Measurements from ENCODE around the gene PLXNB2. TPM values are rescaled to one million over a fixed set of nuclear protein-coding genes. Genes with fewer than 3 reads are reported as not detected.
A peak's percentile ranks its signal among the peaks of the same experiment; 100 is the strongest.

Gene PLXNB2
- total RNA-seq, 1 experiment from 2014 or later: 236 TPM

DNA sequence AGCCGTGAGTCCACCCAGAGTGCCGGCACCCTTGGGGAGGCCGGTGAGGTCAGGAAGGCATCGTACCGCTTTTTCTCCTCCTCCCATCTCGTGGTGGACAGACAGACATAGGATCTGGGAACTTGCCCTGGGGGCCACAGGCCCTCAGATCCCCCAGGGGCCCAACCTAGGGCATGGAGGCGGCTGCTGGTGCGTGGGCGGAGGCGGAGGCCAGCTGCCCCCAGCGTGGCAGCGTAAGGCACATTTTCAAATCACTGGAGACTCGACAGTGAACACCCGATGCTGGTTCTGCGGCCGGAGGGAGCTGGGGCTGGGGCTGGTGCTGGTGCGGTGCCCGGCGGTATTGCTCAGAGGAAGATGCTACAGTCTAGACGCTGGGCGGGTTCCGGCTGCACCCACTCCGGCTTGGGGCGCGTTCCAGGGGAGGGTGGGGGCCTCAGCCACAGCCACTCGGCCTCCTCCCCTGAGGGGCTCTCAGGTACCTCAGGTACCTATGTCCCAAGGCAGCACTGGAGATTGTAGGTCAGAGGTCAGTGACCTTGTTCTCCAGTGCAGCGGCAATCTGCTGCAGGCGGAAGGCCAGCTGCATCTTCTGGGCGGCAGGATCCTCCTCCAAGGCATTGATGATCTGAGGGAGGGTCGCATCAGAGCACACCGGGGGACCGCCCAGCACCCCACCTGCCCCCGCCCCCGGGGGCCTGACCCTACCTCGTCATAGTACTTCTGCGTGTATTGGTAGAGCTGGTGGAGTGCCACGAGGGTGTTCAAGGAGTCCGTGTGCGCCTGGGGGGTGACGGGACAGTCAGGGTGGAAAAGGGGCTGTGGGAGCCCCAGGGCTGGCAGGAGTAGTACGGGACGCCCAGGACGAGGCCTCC is 32.0 kb downstream of the PLXNB2 start:
- TSS peak; percentile 60 for BruUV-seq (replicated peaks)
- CTCF ChIA-PET: interaction anchor here (1.1 to 1.5 kb wide), 3 partner anchors 53 to 222 kb away, joined by 3 read pairs; no protein-coding TSS in a partner anchor
- intact Hi-C loops (cut with micrococcal nuclease): no loop called here
- Histone ChIP-seq H2AFZ (ENCODE audit: low read depth, low read length, poor library complexity, severe bottlenecking) (no peak overlapping the region), H4K20me1 (ENCODE audit: insufficient read depth) (no peaks in the 10 kb centered on the region), H3K4me2 (ENCODE audit: low read length) (no peak overlapping the region), H3K27me3 (ENCODE audit: insufficient read depth, low read length) (no peaks in the 10 kb centered on the region), H3K36me3 (ENCODE audit: control insufficient read depth in 1 of 2, insufficient read depth in 2 of 2, low read length in 2 of 2) (peaks cover 16 to 55% of the 10 kb centered on the region in 2 experiments), H3K27ac (ENCODE audit: low read depth, low read length) (peak overlapping the region; percentile 22; the same call in 1 of the 2 replicates), H3K79me2 (ENCODE audit: insufficient read depth, low read length) (no peaks in the 10 kb centered on the region; the same call in 1 of the 2 replicates), H3K4me3 (replicated peaks in 1 of 2; ENCODE audit: low read depth in 1 of 2, low read length in 2 of 2) (no peak overlapping the region), H3K9me2 (ENCODE audit: insufficient read depth) (no peaks in the 10 kb centered on the region), H3K9me3 (ENCODE audit: control insufficient read depth in 1 of 2, insufficient read depth in 1 of 2, low read depth in 1 of 2, low read length in 2 of 2) (peaks cover 4 to 11% of the 10 kb centered on the region in 2 experiments; a peak in 2 of 4 replicates), H3K4me1 (ENCODE audit: control insufficient read depth in 1 of 2, insufficient read depth in 2 of 2, low read length in 2 of 2) (peaks cover 10 to 36% of the 10 kb centered on the region in 2 experiments), H3K9ac (ENCODE audit: low read length) (no peak overlapping the region)
- ATAC-seq: no peak
- no peak for DNase-seq (ENCODE audit: low read depth, low spot score)
- RAD21 ChIA-PET (ENCODE audit: low non-redundant PET in 1 of 2, low total read pairs in 2 of 2, uncharacterized antibody in 2 of 2, unreplicated experiment in 2 of 2): interaction anchor here in 1 of 2 experiments (0.6 kb wide), 1 partner anchor 26 kb away, joined by 3 read pairs; no protein-coding TSS in a partner anchor
- TF ChIP-seq, protein P1, sequence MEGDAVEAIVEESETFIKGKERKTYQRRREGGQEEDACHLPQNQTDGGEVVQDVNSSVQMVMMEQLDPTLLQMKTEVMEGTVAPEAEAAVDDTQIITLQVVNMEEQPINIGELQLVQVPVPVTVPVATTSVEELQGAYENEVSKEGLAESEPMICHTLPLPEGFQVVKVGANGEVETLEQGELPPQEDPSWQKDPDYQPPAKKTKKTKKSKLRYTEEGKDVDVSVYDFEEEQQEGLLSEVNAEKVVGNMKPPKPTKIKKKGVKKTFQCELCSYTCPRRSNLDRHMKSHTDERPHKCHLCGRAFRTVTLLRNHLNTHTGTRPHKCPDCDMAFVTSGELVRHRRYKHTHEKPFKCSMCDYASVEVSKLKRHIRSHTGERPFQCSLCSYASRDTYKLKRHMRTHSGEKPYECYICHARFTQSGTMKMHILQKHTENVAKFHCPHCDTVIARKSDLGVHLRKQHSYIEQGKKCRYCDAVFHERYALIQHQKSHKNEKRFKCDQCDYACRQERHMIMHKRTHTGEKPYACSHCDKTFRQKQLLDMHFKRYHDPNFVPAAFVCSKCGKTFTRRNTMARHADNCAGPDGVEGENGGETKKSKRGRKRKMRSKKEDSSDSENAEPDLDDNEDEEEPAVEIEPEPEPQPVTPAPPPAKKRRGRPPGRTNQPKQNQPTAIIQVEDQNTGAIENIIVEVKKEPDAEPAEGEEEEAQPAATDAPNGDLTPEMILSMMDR (IDR thresholded peaks at IDR 0.05 in 2 of 3, conservative IDR thresholded peaks at IDR 0.05 in 1 of 3; ENCODE audit: borderline replicate concordance in 1 of 3, insufficient read depth in 1 of 3, low read depth in 2 of 3, low read length in 2 of 3): no peak
- TF ChIP-seq, protein P2, sequence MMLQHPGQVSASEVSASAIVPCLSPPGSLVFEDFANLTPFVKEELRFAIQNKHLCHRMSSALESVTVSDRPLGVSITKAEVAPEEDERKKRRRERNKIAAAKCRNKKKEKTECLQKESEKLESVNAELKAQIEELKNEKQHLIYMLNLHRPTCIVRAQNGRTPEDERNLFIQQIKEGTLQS (IDR thresholded peaks at IDR 0.05): no peak
- TF ChIP-seq JUND (IDR thresholded peaks at IDR 0.05) (no peak), CEBPB (IDR thresholded peaks at IDR 0.05; ENCODE audit: low read depth) (no peak), SP1 (IDR thresholded peaks at IDR 0.05; ENCODE audit: low read depth) (no peak), CBX3 (IDR thresholded peaks at IDR 0.05; ENCODE audit: low read depth) (no peak)
- TF ChIP-seq, protein P3, sequence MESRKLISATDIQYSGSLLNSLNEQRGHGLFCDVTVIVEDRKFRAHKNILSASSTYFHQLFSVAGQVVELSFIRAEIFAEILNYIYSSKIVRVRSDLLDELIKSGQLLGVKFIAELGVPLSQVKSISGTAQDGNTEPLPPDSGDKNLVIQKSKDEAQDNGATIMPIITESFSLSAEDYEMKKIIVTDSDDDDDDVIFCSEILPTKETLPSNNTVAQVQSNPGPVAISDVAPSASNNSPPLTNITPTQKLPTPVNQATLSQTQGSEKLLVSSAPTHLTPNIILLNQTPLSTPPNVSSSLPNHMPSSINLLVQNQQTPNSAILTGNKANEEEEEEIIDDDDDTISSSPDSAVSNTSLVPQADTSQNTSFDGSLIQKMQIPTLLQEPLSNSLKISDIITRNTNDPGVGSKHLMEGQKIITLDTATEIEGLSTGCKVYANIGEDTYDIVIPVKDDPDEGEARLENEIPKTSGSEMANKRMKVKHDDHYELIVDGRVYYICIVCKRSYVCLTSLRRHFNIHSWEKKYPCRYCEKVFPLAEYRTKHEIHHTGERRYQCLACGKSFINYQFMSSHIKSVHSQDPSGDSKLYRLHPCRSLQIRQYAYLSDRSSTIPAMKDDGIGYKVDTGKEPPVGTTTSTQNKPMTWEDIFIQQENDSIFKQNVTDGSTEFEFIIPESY (IDR thresholded peaks at IDR 0.05; ENCODE audit: extremely low read depth, insufficient replicate concordance, low read length): no peak
- TF ChIP-seq, protein P4, sequence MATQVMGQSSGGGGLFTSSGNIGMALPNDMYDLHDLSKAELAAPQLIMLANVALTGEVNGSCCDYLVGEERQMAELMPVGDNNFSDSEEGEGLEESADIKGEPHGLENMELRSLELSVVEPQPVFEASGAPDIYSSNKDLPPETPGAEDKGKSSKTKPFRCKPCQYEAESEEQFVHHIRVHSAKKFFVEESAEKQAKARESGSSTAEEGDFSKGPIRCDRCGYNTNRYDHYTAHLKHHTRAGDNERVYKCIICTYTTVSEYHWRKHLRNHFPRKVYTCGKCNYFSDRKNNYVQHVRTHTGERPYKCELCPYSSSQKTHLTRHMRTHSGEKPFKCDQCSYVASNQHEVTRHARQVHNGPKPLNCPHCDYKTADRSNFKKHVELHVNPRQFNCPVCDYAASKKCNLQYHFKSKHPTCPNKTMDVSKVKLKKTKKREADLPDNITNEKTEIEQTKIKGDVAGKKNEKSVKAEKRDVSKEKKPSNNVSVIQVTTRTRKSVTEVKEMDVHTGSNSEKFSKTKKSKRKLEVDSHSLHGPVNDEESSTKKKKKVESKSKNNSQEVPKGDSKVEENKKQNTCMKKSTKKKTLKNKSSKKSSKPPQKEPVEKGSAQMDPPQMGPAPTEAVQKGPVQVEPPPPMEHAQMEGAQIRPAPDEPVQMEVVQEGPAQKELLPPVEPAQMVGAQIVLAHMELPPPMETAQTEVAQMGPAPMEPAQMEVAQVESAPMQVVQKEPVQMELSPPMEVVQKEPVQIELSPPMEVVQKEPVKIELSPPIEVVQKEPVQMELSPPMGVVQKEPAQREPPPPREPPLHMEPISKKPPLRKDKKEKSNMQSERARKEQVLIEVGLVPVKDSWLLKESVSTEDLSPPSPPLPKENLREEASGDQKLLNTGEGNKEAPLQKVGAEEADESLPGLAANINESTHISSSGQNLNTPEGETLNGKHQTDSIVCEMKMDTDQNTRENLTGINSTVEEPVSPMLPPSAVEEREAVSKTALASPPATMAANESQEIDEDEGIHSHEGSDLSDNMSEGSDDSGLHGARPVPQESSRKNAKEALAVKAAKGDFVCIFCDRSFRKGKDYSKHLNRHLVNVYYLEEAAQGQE (IDR thresholded peaks at IDR 0.05; ENCODE audit: low read depth): no peak
- POLR2A ChIA-PET: no interaction called here
